HepG2 (cell line): ENCODE measurements around the gene DNAJC1. TPM values are rescaled to one million over a fixed set of nuclear protein-coding genes. Genes with fewer than 3 reads are reported as not detected.

Source experiments
- ATAC-seq: fragments of 200-7000 bp; cut with Tn5 transposase; 3 replicates; pipeline ENCODE4 v1.9.1; 2020; ENCODE audit warnings: mild to moderate bottlenecking, moderate library complexity
- BruUV-seq: library from RNA; stranded (reverse); fragments of 400-500 nt; replicated peaks from 2 replicates; lab custom pipeline; 2021; lab: Mats Ljungman, UMichigan
- CTCF ChIA-PET: fragments of 300-600 bp; formaldehyde crosslinking; extraction: SDS; loops from one replicate; lab custom pipeline; 2021; ENCODE audit warnings: low total read pairs, inconsistent platforms, low intra/inter-chr PET ratio; lab: Yijun Ruan, JAX
- POLR2A ChIA-PET: fragments of 350-600 bp; sonication (Branson Sonifier 250); formaldehyde crosslinking; loops from one replicate; lab custom pipeline; 2020; ENCODE audit warnings: antibody characterized with exemption, inconsistent platforms; lab: Yijun Ruan, JAX
- DNase-seq: peaks from one replicate; pipeline ENCODE4 v3.0.0-alpha.2; 2015; ENCODE audit warnings: low spot score
- FAIRE-seq: peaks from 3 replicates; lab custom pipeline; 2011; peaks lifted over from hg19 to GRCh38; lab: Jason Lieb, UNC
- H2AFZ ChIP-seq: one replicate; pipeline ENCODE4 v1.6.1; 2011; ENCODE audit warnings: low read length, inconsistent platforms
- H3K27ac ChIP-seq: fragments of 300-600 bp; 3 replicates; pipeline ENCODE4 v1.8.0; 2011; ENCODE audit warnings: mixed run types, mild to moderate bottlenecking, mixed read lengths, low read length, inconsistent platforms; ENCODE audit not compliant: insufficient read depth; ENCODE audit errors: extremely low read length
- H3K27me3 ChIP-seq, 2 experiments: fragments of 200-600 bp in 1 of 2; 2 replicates in 1 of 2; 3 replicates in 1 of 2; pipeline versions ENCODE4 v1.6.0 to v1.8.0; 2011; ENCODE audit warnings: low read length in 2 of 2, mild to moderate bottlenecking in 2 of 2, moderate library complexity in 2 of 2, inconsistent platforms in 1 of 2; ENCODE audit not compliant: insufficient read depth in 2 of 2, control insufficient read depth in 1 of 2
- H3K36me3 ChIP-seq, 2 experiments: fragments of 200-600 bp in 1 of 2; replicated peaks in 1 of 2; 2 replicates in 1 of 2; 3 replicates in 1 of 2; pipeline versions ENCODE4 v1.5.1 to v1.8.0; 2011; ENCODE audit warnings: low read length in 2 of 2, inconsistent platforms in 1 of 2; ENCODE audit not compliant: insufficient read depth in 2 of 2, control insufficient read depth in 1 of 2
- H3K4me1 ChIP-seq: 2 replicates; pipeline ENCODE4 v1.5.1; 2012; ENCODE audit warnings: low read length, inconsistent platforms; ENCODE audit not compliant: insufficient read depth
- H3K4me2 ChIP-seq: 2 replicates; pipeline ENCODE4 v1.6.0; 2011; ENCODE audit warnings: low read depth, low read length, inconsistent platforms
- H3K4me3 ChIP-seq, 3 experiments: fragments of 200-600 bp in 1 of 3; sonication (generic), shearing (Covaris generic) in 1 of 3; replicated peaks in 1 of 3; 2 replicates each; pipeline ENCODE4 v1.5.1; 2011 to 2016; ENCODE audit warnings: low read length in 3 of 3, inconsistent platforms in 2 of 3, low read depth in 2 of 3, mild to moderate bottlenecking in 2 of 3, control low read depth in 1 of 3, mixed read lengths in 1 of 3; ENCODE audit not compliant: insufficient read depth in 1 of 3
- H3K79me2 ChIP-seq: one replicate; pipeline ENCODE4 v1.6.1; 2011; ENCODE audit warnings: low read length, inconsistent platforms; ENCODE audit not compliant: insufficient read depth
- H3K9ac ChIP-seq: 2 replicates; pipeline ENCODE4 v1.6.0; 2011; ENCODE audit warnings: mild to moderate bottlenecking, low read depth, low read length, inconsistent platforms; ENCODE audit not compliant: insufficient read depth
- H3K9me3 ChIP-seq: 2 replicates; pipeline ENCODE4 v1.5.1; 2012; ENCODE audit warnings: mild to moderate bottlenecking, low read length
- H4K20me1 ChIP-seq: 2 replicates; pipeline ENCODE4 v1.6.0; 2011; ENCODE audit warnings: inconsistent platforms, mild to moderate bottlenecking, low read length, moderate library complexity; ENCODE audit not compliant: insufficient read depth
- ARNTL ChIP-seq: sonication (generic); formaldehyde crosslinking; IDR thresholded peaks from 2 replicates; pipeline ENCODE4 v1.4.0; 2020; ENCODE audit warnings: mild to moderate bottlenecking, missing genetic modification reagents
- BCL6 ChIP-seq: IDR thresholded peaks from 2 replicates; pipeline ENCODE4 v1.6.1; 2016; ENCODE audit warnings: missing genetic modification reagents, missing compliant biosample characterization
- KLF6 ChIP-seq: IDR thresholded peaks from 2 replicates; pipeline ENCODE4 v1.8.0; 2016; ENCODE audit warnings: missing biosample characterization, missing genetic modification reagents
- MEF2D ChIP-seq: sonication (generic); formaldehyde crosslinking; IDR thresholded peaks from 2 replicates; pipeline ENCODE4 v1.5.1; 2020; ENCODE audit warnings: mild to moderate bottlenecking, missing genetic modification reagents
- NFIB ChIP-seq: sonication (generic); formaldehyde crosslinking; IDR thresholded peaks from 2 replicates; pipeline ENCODE4 v1.9.0; 2021; ENCODE audit warnings: missing genetic modification reagents, mild to moderate bottlenecking, borderline replicate concordance
- POGZ ChIP-seq: sonication (generic); formaldehyde crosslinking; IDR thresholded peaks from 2 replicates; pipeline ENCODE4 v1.4.0; 2020; ENCODE audit warnings: mild to moderate bottlenecking, missing genetic modification reagents
- TAF1 ChIP-seq: sonication (generic); formaldehyde crosslinking; IDR thresholded peaks from 2 replicates; pipeline ENCODE4 v1.4.0; 2020; ENCODE audit warnings: missing genetic modification reagents
- TBP ChIP-seq: sonication (generic); formaldehyde crosslinking; IDR thresholded peaks from 2 replicates; pipeline ENCODE4 v1.5.0; 2020; ENCODE audit warnings: missing genetic modification reagents
- TEAD3 ChIP-seq: optimal IDR thresholded peaks from 2 replicates; pipeline ENCODE3; 2016; ENCODE audit warnings: borderline replicate concordance
- ZFX ChIP-seq: sonication (generic); formaldehyde crosslinking; IDR thresholded peaks from 2 replicates; pipeline ENCODE4 v1.4.0; 2020; ENCODE audit warnings: mild to moderate bottlenecking, low read depth, missing genetic modification reagents, moderate library complexity
- ZNF460 ChIP-seq: sonication (generic); formaldehyde crosslinking; IDR thresholded peaks from 2 replicates; pipeline ENCODE4 v1.5.1; 2020; ENCODE audit warnings: missing genetic modification reagents, mild to moderate bottlenecking, borderline replicate concordance
- ZNF543 ChIP-seq: sonication (generic); formaldehyde crosslinking; IDR thresholded peaks from 2 replicates; pipeline ENCODE4 v1.4.0; 2020; ENCODE audit warnings: mild to moderate bottlenecking, missing genetic modification reagents
- ZNF839 ChIP-seq: sonication (generic); formaldehyde crosslinking; IDR thresholded peaks from 2 replicates; pipeline ENCODE4 v1.4.0; 2020; ENCODE audit warnings: missing genetic modification reagents, mild to moderate bottlenecking, borderline replicate concordance
- WGBS: methylation state at CpG from one replicate; pipeline ENCODE4 v1.1.6; 2017; ENCODE audit warnings: low lambda C conversion rate; 5-methylcytosine and 5-hydroxymethylcytosine counted together
- in situ Hi-C: cut with HindIII; loops from 2 replicates; pipeline ENCODE4 v1.10.0; 2017; ENCODE audit warnings: low pct_unique_long_range_greater_than_20kb; ENCODE audit not compliant: extremely low pct_ligation_motif_present
- intact Hi-C: fragments of 100-400 bp; cut with micrococcal nuclease; formaldehyde crosslinking; loops from one replicate; pipeline ENCODE4 v1.10.0; 2022; ENCODE audit not compliant: unreplicated experiment
- polyA plus RNA-seq, 8 experiments: library from polyadenylated mRNA; depleted of rRNA in 3 of 8; stranded (reverse) in 7 of 8; unstranded in 1 of 8; fragments of >200 nt; fragmentation: Illumina TruSeq in 4 of 8; extraction: Trizol in 4 of 8; gene quantifications; 2 replicates each; pipeline versions ENCODE4 v1.2.1 to v1.2.3, GENCODE V29; 2011 to 2016; ENCODE audit warnings: low read depth in 4 of 8, missing spikeins in 1 of 8, mixed read lengths in 1 of 8; ENCODE audit not compliant: insufficient read depth in 1 of 8
- total RNA-seq, 5 experiments: library from RNA; depleted of rRNA; stranded (reverse); fragments of >200 nt; fragmentation: Illumina TruSeq; extraction: Trizol; gene quantifications; 2 replicates each; pipeline ENCODE4 v1.2.3, GENCODE V29; 2016; ENCODE audit warnings: low read depth in 1 of 5
- TF ChIP-seq, protein P1 (sequence below): sonication (generic); formaldehyde crosslinking; IDR thresholded peaks from 2 replicates; pipeline ENCODE4 v1.4.0; 2020; ENCODE audit warnings: mild to moderate bottlenecking, missing genetic modification reagents, borderline replicate concordance
- TF ChIP-seq, protein P2 (sequence below): IDR thresholded peaks from 2 replicates; pipeline ENCODE4 v1.6.1; 2018; ENCODE audit warnings: missing genetic modification reagents
- TF ChIP-seq, protein P3 (sequence below): sonication (generic); formaldehyde crosslinking; IDR thresholded peaks from 2 replicates; pipeline ENCODE4 v1.5.1; 2020; ENCODE audit warnings: missing genetic modification reagents, mild to moderate bottlenecking, borderline replicate concordance
- TF ChIP-seq, protein P4 (sequence below): sonication (generic); formaldehyde crosslinking; conservative IDR thresholded peaks from 2 replicates; pipeline ENCODE4 v1.4.0; 2020; ENCODE audit warnings: missing genetic modification reagents

The DNAJC1 gene
- total and polyA plus RNA-seq, 2 of the 13 experiments (the other 11 are each of a cell fraction or from before 2014, with no cell fraction given) = 9.9 to 16.6 TPM

DNA sequence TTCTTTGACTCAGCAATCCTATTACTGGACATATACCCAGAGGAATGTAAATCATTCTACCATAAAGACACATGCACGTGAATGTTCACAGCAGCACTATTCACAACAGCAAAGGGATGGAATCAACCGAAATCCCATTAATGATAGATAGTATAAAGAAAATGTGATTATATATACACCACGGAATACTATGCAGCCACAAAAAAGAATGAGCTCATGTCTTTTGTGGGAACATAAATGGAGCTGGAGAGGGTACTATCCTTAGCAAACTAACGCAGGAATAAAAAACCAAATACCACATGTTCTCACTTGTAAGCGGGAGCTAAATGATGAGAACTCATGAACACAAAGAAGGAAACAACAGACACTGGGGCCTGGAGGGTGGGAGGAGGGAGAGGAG is 201.9 kb downstream of the DNAJC1 start:
- Histone ChIP-seq H3K9ac (no peak overlapping the region), H3K27ac (no peak overlapping the region), H4K20me1 (no peaks in the 10 kb centered on the region), H3K79me2 (no peaks in the 10 kb centered on the region), H3K36me3 (no peaks in the 10 kb centered on the region), H3K27me3 (no peaks in the 10 kb centered on the region), H3K4me1 (no peaks in the 10 kb centered on the region), H3K4me3 (no peak overlapping the region), H3K9me3 (no peaks in the 10 kb centered on the region), H3K4me2 (no peak overlapping the region), H2AFZ (no peak overlapping the region)
- no TSS peak for BruUV-seq
- POLR2A ChIA-PET = no interaction called here
- intact Hi-C loops (no loop called here), in situ Hi-C loops (no loop called here)
- DNase-seq (no peak), ATAC-seq (no peak), FAIRE-seq (no peak)
- WGBS = 93% methylated on average over 5 of the region's 5 CpGs
- TF ChIP-seq, protein P1, sequence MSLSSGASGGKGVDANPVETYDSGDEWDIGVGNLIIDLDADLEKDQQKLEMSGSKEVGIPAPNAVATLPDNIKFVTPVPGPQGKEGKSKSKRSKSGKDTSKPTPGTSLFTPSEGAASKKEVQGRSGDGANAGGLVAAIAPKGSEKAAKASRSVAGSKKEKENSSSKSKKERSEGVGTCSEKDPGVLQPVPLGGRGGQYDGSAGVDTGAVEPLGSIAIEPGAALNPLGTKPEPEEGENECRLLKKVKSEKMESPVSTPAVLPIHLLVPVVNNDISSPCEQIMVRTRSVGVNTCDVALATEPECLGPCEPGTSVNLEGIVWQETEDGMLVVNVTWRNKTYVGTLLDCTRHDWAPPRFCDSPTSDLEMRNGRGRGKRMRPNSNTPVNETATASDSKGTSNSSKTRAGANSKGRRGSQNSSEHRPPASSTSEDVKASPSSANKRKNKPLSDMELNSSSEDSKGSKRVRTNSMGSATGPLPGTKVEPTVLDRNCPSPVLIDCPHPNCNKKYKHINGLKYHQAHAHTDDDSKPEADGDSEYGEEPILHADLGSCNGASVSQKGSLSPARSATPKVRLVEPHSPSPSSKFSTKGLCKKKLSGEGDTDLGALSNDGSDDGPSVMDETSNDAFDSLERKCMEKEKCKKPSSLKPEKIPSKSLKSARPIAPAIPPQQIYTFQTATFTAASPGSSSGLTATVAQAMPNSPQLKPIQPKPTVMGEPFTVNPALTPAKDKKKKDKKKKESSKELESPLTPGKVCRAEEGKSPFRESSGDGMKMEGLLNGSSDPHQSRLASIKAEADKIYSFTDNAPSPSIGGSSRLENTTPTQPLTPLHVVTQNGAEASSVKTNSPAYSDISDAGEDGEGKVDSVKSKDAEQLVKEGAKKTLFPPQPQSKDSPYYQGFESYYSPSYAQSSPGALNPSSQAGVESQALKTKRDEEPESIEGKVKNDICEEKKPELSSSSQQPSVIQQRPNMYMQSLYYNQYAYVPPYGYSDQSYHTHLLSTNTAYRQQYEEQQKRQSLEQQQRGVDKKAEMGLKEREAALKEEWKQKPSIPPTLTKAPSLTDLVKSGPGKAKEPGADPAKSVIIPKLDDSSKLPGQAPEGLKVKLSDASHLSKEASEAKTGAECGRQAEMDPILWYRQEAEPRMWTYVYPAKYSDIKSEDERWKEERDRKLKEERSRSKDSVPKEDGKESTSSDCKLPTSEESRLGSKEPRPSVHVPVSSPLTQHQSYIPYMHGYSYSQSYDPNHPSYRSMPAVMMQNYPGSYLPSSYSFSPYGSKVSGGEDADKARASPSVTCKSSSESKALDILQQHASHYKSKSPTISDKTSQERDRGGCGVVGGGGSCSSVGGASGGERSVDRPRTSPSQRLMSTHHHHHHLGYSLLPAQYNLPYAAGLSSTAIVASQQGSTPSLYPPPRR (CRISPR knock-in tag) = no peak
- TF ChIP-seq TBP (no peak), ZFX (CRISPR knock-in tag) (no peak), NFIB (CRISPR knock-in tag) (no peak), TEAD3 (CRISPR knock-in tag) (no peak), ZNF460 (CRISPR knock-in tag) (no peak), MEF2D (no peak), POGZ (CRISPR knock-in tag) (no peak), ARNTL (CRISPR knock-in tag) (no peak), ZNF543 (CRISPR knock-in tag) (no peak), TAF1 (CRISPR knock-in tag) (no peak), BCL6 (CRISPR knock-in tag) (no peak), ZNF839 (no peak), KLF6 (CRISPR knock-in tag) (no peak)
- TF ChIP-seq, protein P2, sequence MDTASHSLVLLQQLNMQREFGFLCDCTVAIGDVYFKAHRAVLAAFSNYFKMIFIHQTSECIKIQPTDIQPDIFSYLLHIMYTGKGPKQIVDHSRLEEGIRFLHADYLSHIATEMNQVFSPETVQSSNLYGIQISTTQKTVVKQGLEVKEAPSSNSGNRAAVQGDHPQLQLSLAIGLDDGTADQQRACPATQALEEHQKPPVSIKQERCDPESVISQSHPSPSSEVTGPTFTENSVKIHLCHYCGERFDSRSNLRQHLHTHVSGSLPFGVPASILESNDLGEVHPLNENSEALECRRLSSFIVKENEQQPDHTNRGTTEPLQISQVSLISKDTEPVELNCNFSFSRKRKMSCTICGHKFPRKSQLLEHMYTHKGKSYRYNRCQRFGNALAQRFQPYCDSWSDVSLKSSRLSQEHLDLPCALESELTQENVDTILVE (CRISPR knock-in tag) = no peak
- TF ChIP-seq, protein P3, sequence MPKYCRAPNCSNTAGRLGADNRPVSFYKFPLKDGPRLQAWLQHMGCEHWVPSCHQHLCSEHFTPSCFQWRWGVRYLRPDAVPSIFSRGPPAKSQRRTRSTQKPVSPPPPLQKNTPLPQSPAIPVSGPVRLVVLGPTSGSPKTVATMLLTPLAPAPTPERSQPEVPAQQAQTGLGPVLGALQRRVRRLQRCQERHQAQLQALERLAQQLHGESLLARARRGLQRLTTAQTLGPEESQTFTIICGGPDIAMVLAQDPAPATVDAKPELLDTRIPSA (CRISPR knock-in tag) = no peak
- TF ChIP-seq, protein P4, sequence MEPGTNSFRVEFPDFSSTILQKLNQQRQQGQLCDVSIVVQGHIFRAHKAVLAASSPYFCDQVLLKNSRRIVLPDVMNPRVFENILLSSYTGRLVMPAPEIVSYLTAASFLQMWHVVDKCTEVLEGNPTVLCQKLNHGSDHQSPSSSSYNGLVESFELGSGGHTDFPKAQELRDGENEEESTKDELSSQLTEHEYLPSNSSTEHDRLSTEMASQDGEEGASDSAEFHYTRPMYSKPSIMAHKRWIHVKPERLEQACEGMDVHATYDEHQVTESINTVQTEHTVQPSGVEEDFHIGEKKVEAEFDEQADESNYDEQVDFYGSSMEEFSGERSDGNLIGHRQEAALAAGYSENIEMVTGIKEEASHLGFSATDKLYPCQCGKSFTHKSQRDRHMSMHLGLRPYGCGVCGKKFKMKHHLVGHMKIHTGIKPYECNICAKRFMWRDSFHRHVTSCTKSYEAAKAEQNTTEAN (CRISPR knock-in tag) = no peak
- CTCF ChIA-PET = no interaction called here
